ENCODE data around the gene BICDL1. TPM values are rescaled to one million over a fixed set of nuclear protein-coding genes. Genes with fewer than 3 reads are reported as not detected.

Gene BICDL1
- total and polyA plus RNA-seq, 3 donors from 2014 or later, result 41.4 to 131 (median 78.3) TPM

DNA sequence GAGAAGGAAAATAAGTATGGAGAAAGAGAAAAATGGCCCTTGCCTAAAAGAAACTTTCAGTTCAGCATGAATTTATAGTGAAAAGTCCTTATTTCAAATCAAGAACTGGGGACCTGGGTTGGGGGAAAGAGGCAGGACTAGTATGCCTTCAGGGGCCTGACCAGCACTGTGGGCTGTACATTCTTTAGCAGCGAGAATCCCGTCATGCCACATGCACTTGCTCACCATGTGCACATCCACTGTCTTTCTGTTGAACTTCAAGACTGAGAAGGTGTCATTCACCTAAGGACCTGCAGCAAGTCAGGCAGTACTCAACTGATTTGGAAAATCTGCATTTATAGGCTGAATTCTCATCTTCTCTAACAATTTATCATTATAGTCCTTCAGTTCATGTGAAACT is 77.3 kb downstream of the BICDL1 start:
- H3K36me3 ChIP-seq (ENCODE audit: low read depth, missing control alignments), result no peaks in the 10 kb centered on the region
- H3K4me3 ChIP-seq, result no peak overlapping the region
- TF ChIP-seq, protein P1, sequence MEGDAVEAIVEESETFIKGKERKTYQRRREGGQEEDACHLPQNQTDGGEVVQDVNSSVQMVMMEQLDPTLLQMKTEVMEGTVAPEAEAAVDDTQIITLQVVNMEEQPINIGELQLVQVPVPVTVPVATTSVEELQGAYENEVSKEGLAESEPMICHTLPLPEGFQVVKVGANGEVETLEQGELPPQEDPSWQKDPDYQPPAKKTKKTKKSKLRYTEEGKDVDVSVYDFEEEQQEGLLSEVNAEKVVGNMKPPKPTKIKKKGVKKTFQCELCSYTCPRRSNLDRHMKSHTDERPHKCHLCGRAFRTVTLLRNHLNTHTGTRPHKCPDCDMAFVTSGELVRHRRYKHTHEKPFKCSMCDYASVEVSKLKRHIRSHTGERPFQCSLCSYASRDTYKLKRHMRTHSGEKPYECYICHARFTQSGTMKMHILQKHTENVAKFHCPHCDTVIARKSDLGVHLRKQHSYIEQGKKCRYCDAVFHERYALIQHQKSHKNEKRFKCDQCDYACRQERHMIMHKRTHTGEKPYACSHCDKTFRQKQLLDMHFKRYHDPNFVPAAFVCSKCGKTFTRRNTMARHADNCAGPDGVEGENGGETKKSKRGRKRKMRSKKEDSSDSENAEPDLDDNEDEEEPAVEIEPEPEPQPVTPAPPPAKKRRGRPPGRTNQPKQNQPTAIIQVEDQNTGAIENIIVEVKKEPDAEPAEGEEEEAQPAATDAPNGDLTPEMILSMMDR (IDR thresholded peaks at IDR 0.05), result no peak
- no peak for TF ChIP-seq POLR2A (IDR thresholded peaks at IDR 0.05)
- H3K4me1 ChIP-seq, result no peaks in the 10 kb centered on the region
- no peaks in the 10 kb centered on the region for H3K27me3 ChIP-seq
- no peak for DNase-seq
- H3K27ac ChIP-seq, result no peak overlapping the region
- H3K9me3 ChIP-seq, result no peaks in the 10 kb centered on the region
- 96 to 98% methylated on average over 2 of the region's 2 CpGs for WGBS, 2 donors
- intact Hi-C loops (cut with DNase I; ENCODE audit: low total_unique reads), result no loop called here

- Histone ChIP-seq H3K4me1 (no peaks in the 10 kb centered on the region), H3K9me3 (no peaks in the 10 kb centered on the region), H3K27ac (no peak overlapping the region), H3K36me3 (ENCODE audit: low read depth, missing control alignments) (no peaks in the 10 kb centered on the region), H3K27me3 (no peaks in the 10 kb centered on the region), H3K4me3 (no peak overlapping the region)
- WGBS, 2 donors, result 71 to 91% methylated on average over 3 of the region's 3 CpGs
- DNase-seq, result no peak
- intact Hi-C loops (cut with DNase I; ENCODE audit: low total_unique reads), result no loop called here
- no peak for TF ChIP-seq POLR2A (IDR thresholded peaks at IDR 0.05)
- TF ChIP-seq, protein P1 (IDR thresholded peaks at IDR 0.05), result no peak
Observed at GRCh38 chr12:120067084-120067869, 78.2 kb downstream of the BICDL1 start.

DNA sequence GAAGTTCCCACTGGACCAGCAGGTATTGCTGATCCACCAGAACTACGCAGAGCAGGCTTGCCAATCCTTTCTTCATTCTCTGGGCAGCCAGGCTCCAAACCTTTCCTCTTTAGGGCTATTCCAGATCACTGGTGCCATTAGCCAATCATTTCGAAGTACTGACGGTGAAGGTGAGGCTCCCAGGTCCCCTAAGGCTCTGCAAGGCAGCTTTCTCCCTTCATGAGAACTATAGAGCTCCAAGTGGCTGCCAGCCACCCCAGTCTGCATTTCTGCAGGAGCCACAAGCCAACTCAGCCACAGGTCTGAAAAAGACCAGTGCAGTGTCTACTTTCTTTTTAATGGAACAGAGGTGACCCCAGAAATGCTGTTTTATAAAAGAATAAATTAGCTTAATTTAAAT is 78.9 kb downstream of the BICDL1 start:
- Histone ChIP-seq H3K4me1 (no peaks in the 10 kb centered on the region), H3K27me3 (no peaks in the 10 kb centered on the region), H3K36me3 (ENCODE audit: low read depth, missing control alignments) (no peaks in the 10 kb centered on the region), H3K27ac (no peak overlapping the region), H3K9me3 (no peaks in the 10 kb centered on the region), H3K4me3 (no peak overlapping the region)
- 71 to 82% methylated on average over 3 of the region's 3 CpGs for WGBS, 2 donors
- no peak for TF ChIP-seq POLR2A (IDR thresholded peaks at IDR 0.05)
- TF ChIP-seq, protein P1 (IDR thresholded peaks at IDR 0.05), result no peak
- DNase-seq, result no peak
- intact Hi-C loops (cut with DNase I; ENCODE audit: low total_unique reads), result no loop called here

DNA sequence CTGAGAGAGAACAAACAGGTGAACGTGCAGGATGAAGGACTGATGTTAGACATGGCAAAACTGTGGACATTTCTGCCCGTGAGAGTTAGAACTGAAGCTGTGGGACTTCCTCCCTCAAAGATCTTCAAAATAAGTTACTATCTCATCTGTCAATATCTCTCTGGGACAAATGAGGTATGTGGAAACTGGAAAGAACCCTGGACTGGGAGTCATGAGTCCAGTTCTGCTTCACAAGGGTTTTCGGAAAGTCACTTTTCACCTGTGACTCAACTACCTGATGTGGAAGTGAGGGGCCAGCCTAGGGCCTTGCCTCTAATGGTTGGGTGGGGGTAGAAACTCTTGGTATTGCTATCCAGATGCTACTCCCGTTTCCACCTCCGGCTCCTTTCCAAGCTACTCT is 80.2 kb downstream of the BICDL1 start:
- 80 to 83% methylated on average over 5 of the region's 5 CpGs for WGBS, 2 donors
- H3K27me3 ChIP-seq, result no peaks in the 10 kb centered on the region
- no peaks in the 10 kb centered on the region for H3K36me3 ChIP-seq (ENCODE audit: low read depth, missing control alignments)
- H3K4me3 ChIP-seq, result no peak overlapping the region
- H3K27ac ChIP-seq, result no peak overlapping the region
- TF ChIP-seq, protein P1 (IDR thresholded peaks at IDR 0.05), result no peak
- TF ChIP-seq POLR2A (IDR thresholded peaks at IDR 0.05), result no peak
- no peak for DNase-seq
- intact Hi-C loops (cut with DNase I; ENCODE audit: low total_unique reads), result no loop called here
- H3K9me3 ChIP-seq, result no peaks in the 10 kb centered on the region
- no peaks in the 10 kb centered on the region for H3K4me1 ChIP-seq

GRCh38 chr12:120071493-120072020 is 82.5 kb downstream of the BICDL1 start:
- Histone ChIP-seq H3K9me3 (no peaks in the 10 kb centered on the region), H3K4me1 (no peaks in the 10 kb centered on the region), H3K27ac (no peak overlapping the region), H3K36me3 (ENCODE audit: low read depth, missing control alignments) (no peaks in the 10 kb centered on the region), H3K27me3 (no peaks in the 10 kb centered on the region), H3K4me3 (no peak overlapping the region)
- DNase-seq, result no peak
- 78 to 95% methylated on average over 3 to 6 of the region's 6 CpGs for WGBS, 2 donors
- intact Hi-C loops (cut with DNase I; ENCODE audit: low total_unique reads), result no loop called here
- TF ChIP-seq, protein P1 (IDR thresholded peaks at IDR 0.05), result no peak
- no peak for TF ChIP-seq POLR2A (IDR thresholded peaks at IDR 0.05)

All from testis (tissue), 3 donors.